HEK293 (cell line): ENCODE results near the gene GNAZ.
A peak's percentile ranks its signal among the peaks of the same experiment; 100 is the strongest.

Source experiments
- CTCF ChIA-PET: fragments of 350-600 bp; formaldehyde crosslinking; extraction: SDS; loops from one replicate; lab custom pipeline; 2021; ENCODE audit warnings: antibody characterized with exemption; lab: Yijun Ruan, JAX
- POLR2A ChIA-PET: fragments of 300-600 bp; formaldehyde crosslinking; extraction: SDS; loops from one replicate; lab custom pipeline; 2020; ENCODE audit warnings: antibody characterized with exemption, inconsistent platforms; lab: Yijun Ruan, JAX
- H3K27ac ChIP-seq: fragments of 200-500 bp; sonication (Bioruptor generic); 2 replicates; pipeline ENCODE4 v1.5.1; 2014; ENCODE audit warnings: low read depth, low read length, control low read depth, inconsistent platforms; ENCODE audit errors: extremely low read depth
- H3K36me3 ChIP-seq, 2 experiments: fragments of 200-500 bp in 1 of 2; sonication (Bioruptor generic) in 1 of 2; 1 replicate in 1 of 2; 2 replicates in 1 of 2; pipeline ENCODE4 v1.5.1; 2014 to 2017; ENCODE audit warnings: inconsistent platforms in 2 of 2, low read length in 2 of 2; ENCODE audit not compliant: control insufficient read depth in 2 of 2, insufficient read depth in 1 of 2
- H3K4me1 ChIP-seq: fragments of 200-500 bp; sonication (Bioruptor generic); 2 replicates; pipeline ENCODE4 v1.5.1; 2014; ENCODE audit warnings: mild to moderate bottlenecking, low read length, inconsistent platforms; ENCODE audit not compliant: control insufficient read depth, insufficient read depth
- H3K4me3 ChIP-seq: 2 replicates; pipeline ENCODE4 v1.5.1; 2011; ENCODE audit warnings: low read depth, mild to moderate bottlenecking, control low read depth, low read length, moderate library complexity
- H3K9me3 ChIP-seq: fragments of 200-500 bp; sonication (Bioruptor generic); 2 replicates; pipeline ENCODE4 v1.5.1; 2014; ENCODE audit warnings: low read depth, low read length, inconsistent platforms; ENCODE audit not compliant: control insufficient read depth, insufficient read depth
- GLIS1 ChIP-seq: fragments of 450-650 bp; formaldehyde crosslinking; IDR thresholded peaks from 2 replicates; pipeline ENCODE4 v1.5.1; 2016; ENCODE audit warnings: missing biosample characterization, missing genetic modification characterization
- HOXA7 ChIP-seq: sonication (generic); formaldehyde crosslinking; IDR thresholded peaks from 2 replicates; pipeline ENCODE4 v1.8.1; 2022; ENCODE audit warnings: missing genetic modification reagents, borderline replicate concordance
- KLF8 ChIP-seq: fragments of 450-650 bp; formaldehyde crosslinking; IDR thresholded peaks from 2 replicates; pipeline ENCODE4 v1.5.1; 2016; ENCODE audit warnings: missing biosample characterization, missing genetic modification characterization
- KLF9 ChIP-seq: fragments of 450-650 bp; formaldehyde crosslinking; IDR thresholded peaks from 2 replicates; pipeline ENCODE4 v1.5.1; 2016; ENCODE audit warnings: missing biosample characterization, missing genetic modification characterization, low read depth
- PBX3 ChIP-seq: sonication (generic); formaldehyde crosslinking; IDR thresholded peaks from 2 replicates; pipeline ENCODE4 v1.8.1; 2022; ENCODE audit warnings: mild to moderate bottlenecking, moderate library complexity, missing genetic modification reagents
- PRDM2 ChIP-seq: fragments of 450-650 bp; formaldehyde crosslinking; IDR thresholded peaks from 2 replicates; pipeline ENCODE4 v1.5.1; 2016; ENCODE audit warnings: missing biosample characterization, missing genetic modification characterization, borderline replicate concordance
- PRDM6 ChIP-seq: fragments of 450-650 bp; formaldehyde crosslinking; IDR thresholded peaks from 2 replicates; pipeline ENCODE4 v1.5.1; 2017; ENCODE audit warnings: missing biosample characterization, missing genetic modification characterization
- ZBTB26 ChIP-seq: fragments of 450-650 bp; formaldehyde crosslinking; optimal IDR thresholded peaks from 2 replicates; pipeline ENCODE3; 2016; ENCODE audit warnings: missing biosample characterization, mild to moderate bottlenecking, missing genetic modification characterization
- ZIC2 ChIP-seq: fragments of 450-650 bp; formaldehyde crosslinking; IDR thresholded peaks from 2 replicates; pipeline ENCODE4 v1.5.1; 2016; ENCODE audit warnings: missing biosample characterization, missing genetic modification characterization
- ZNF146 ChIP-seq: fragments of 450-650 bp; formaldehyde crosslinking; IDR thresholded peaks from 2 replicates; pipeline ENCODE4 v1.5.1; 2016; ENCODE audit warnings: missing biosample characterization, missing genetic modification characterization
- ZNF174 ChIP-seq: fragments of 450-650 bp; formaldehyde crosslinking; IDR thresholded peaks from 2 replicates; pipeline ENCODE4 v1.5.0; 2017; ENCODE audit warnings: missing biosample characterization, mild to moderate bottlenecking, missing genetic modification characterization
- ZNF555 ChIP-seq: fragments of 450-650 bp; formaldehyde crosslinking; conservative IDR thresholded peaks from 2 replicates; pipeline ENCODE4 v1.5.1; 2017; ENCODE audit warnings: missing biosample characterization, mild to moderate bottlenecking, missing genetic modification characterization, inconsistent platforms
- ZSCAN4 ChIP-seq: fragments of 450-650 bp; formaldehyde crosslinking; IDR thresholded peaks from 2 replicates; pipeline ENCODE4 v1.5.1; 2017; ENCODE audit warnings: missing biosample characterization, missing genetic modification characterization

The GNAZ gene

GRCh38 chr22:23102002-23102655 lies 31.8 kb downstream of the GNAZ start:
- TF ChIP-seq ZNF555 (tag by site-specific recombination): no peak
- Histone ChIP-seq H3K9me3 (no peaks in the 10 kb centered on the region), H3K36me3 (peaks cover 0 to 78% of the 10 kb centered on the region in 2 experiments; a peak in 1 of 3 replicates), H3K4me3 (no peak overlapping the region), H3K4me1 (no peaks in the 10 kb centered on the region), H3K27ac (no peak overlapping the region)
- CTCF ChIA-PET: interaction anchor here (0.6 kb wide), 1 partner anchor 103 kb away, joined by 3 read pairs; no protein-coding TSS in a partner anchor
- POLR2A ChIA-PET: no interaction called here

- CTCF ChIA-PET: no interaction called here
- H3K4me1 ChIP-seq: no peaks in the 10 kb centered on the region
Observed at GRCh38 chr22:23102776-23103175, 32.5 kb downstream of the GNAZ start.

GRCh38 chr22:23103199-23103954 lies 33.1 kb downstream of the GNAZ start:
- H3K4me3 ChIP-seq: no peak overlapping the region
- H3K36me3 ChIP-seq: peaks cover 0 to 79% of the 10 kb centered on the region in 2 experiments; a peak in 1 of 3 replicates
- TF ChIP-seq ZSCAN4 (tag by site-specific recombination) (no peak), ZNF174 (tag by site-specific recombination) (no peak), KLF9 (tag by site-specific recombination) (no peak), PBX3 (CRISPR knock-in tag) (no peak), PRDM6 (tag by site-specific recombination) (no peak), KLF8 (tag by site-specific recombination) (no peak), PRDM2 (tag by site-specific recombination) (no peak), ZBTB26 (tag by site-specific recombination) (no peak), HOXA7 (CRISPR knock-in tag) (no peak)
- H3K27ac ChIP-seq: no peak overlapping the region
- ChIA-PET POLR2A (no interaction called here), CTCF (interaction anchor here (0.6 to 1.1 kb wide), 2 partner anchors 282 to 897 kb away, joined by 3 read pairs; no protein-coding TSS in a partner anchor)
- no peaks in the 10 kb centered on the region for H3K4me1 ChIP-seq
- no peaks in the 10 kb centered on the region for H3K9me3 ChIP-seq

More at GRCh38 chr22:23102776-23103175, 32.5 kb downstream of the GNAZ start:
- POLR2A ChIA-PET: no interaction called here
- H3K9me3 ChIP-seq: no peaks in the 10 kb centered on the region
- TF ChIP-seq ZIC2 (tag by site-specific recombination): peak; percentile 100
- TF ChIP-seq ZNF146 (tag by site-specific recombination): no peak
- peak; percentile 2; the same call in 1 of the 2 replicates for TF ChIP-seq GLIS1 (tag by site-specific recombination)
- H3K36me3 ChIP-seq: peaks cover 0 to 77% of the 10 kb centered on the region in 2 experiments; a peak in 1 of 3 replicates
- no peak overlapping the region for H3K4me3 ChIP-seq
- H3K27ac ChIP-seq: no peak overlapping the region
